HepG2 (cell line): ENCODE measurements around the gene SLC6A9. TPM values are rescaled to one million over a fixed set of nuclear protein-coding genes. Genes with fewer than 3 reads are reported as not detected.

ENCODE experiments used
- AGO1 ChIP-seq: fragments of 200-400 bp; formaldehyde crosslinking; IDR thresholded peaks from 2 replicates; pipeline ENCODE4 v1.6.1; 2017; ENCODE audit warnings: mild to moderate bottlenecking, low read depth, low read length, moderate library complexity; ENCODE audit not compliant: poor library complexity, severe bottlenecking
- HNRNPUL1 ChIP-seq: fragments of 200-400 bp; formaldehyde crosslinking; IDR thresholded peaks from 2 replicates; pipeline ENCODE4 v1.6.1; 2017; ENCODE audit warnings: low read depth, mild to moderate bottlenecking, low read length, moderate library complexity
- HOXA5 ChIP-seq: sonication (generic); formaldehyde crosslinking; IDR thresholded peaks from 2 replicates; pipeline ENCODE4 v1.4.0; 2020; ENCODE audit warnings: missing genetic modification reagents
- THAP11 ChIP-seq: IDR thresholded peaks from 2 replicates; pipeline ENCODE4 v1.6.1; 2016; ENCODE audit warnings: missing biosample characterization, missing genetic modification reagents
- TOPORS ChIP-seq: sonication (generic); formaldehyde crosslinking; IDR thresholded peaks from 2 replicates; pipeline ENCODE4 v1.8.0; 2023; ENCODE audit warnings: mild to moderate bottlenecking, missing genetic modification reagents
- ZNF230 ChIP-seq: sonication (generic); formaldehyde crosslinking; IDR thresholded peaks from 2 replicates; pipeline ENCODE4 v1.4.0; 2020; ENCODE audit warnings: mild to moderate bottlenecking, missing genetic modification reagents
- ZNF841 ChIP-seq: sonication (generic); formaldehyde crosslinking; IDR thresholded peaks from 2 replicates; pipeline ENCODE4 v1.8.1; 2023; ENCODE audit warnings: missing genetic modification reagents, borderline replicate concordance
- ZSCAN30 ChIP-seq: sonication (generic); formaldehyde crosslinking; IDR thresholded peaks from 2 replicates; pipeline ENCODE4 v1.5.0; 2020; ENCODE audit warnings: mild to moderate bottlenecking, missing genetic modification reagents
- polyA plus RNA-seq, 8 experiments: library from polyadenylated mRNA; depleted of rRNA in 3 of 8; stranded (reverse) in 7 of 8; unstranded in 1 of 8; fragments of >200 nt; fragmentation: Illumina TruSeq in 4 of 8; extraction: Trizol in 4 of 8; gene quantifications; 2 replicates each; pipeline versions ENCODE4 v1.2.1 to v1.2.3, GENCODE V29; 2011 to 2016; ENCODE audit warnings: low read depth in 4 of 8, missing spikeins in 1 of 8, mixed read lengths in 1 of 8; ENCODE audit not compliant: insufficient read depth in 1 of 8
- total RNA-seq, 5 experiments: library from RNA; depleted of rRNA; stranded (reverse); fragments of >200 nt; fragmentation: Illumina TruSeq; extraction: Trizol; gene quantifications; 2 replicates each; pipeline ENCODE4 v1.2.3, GENCODE V29; 2016; ENCODE audit warnings: low read depth in 1 of 5
- TF ChIP-seq, protein P1 (sequence below): sonication (generic); formaldehyde crosslinking; IDR thresholded peaks from 2 replicates; pipeline ENCODE4 v1.4.0; 2020; ENCODE audit warnings: mild to moderate bottlenecking, missing genetic modification reagents, borderline replicate concordance
- TF ChIP-seq, protein P2 (sequence below): sonication (generic); formaldehyde crosslinking; IDR thresholded peaks from 2 replicates; pipeline ENCODE4 v1.5.0; 2020; ENCODE audit warnings: mild to moderate bottlenecking, missing genetic modification reagents, borderline replicate concordance
- TF ChIP-seq, protein P3 (sequence below): sonication (generic); formaldehyde crosslinking; IDR thresholded peaks from 2 replicates; pipeline ENCODE4 v1.4.0; 2020; ENCODE audit warnings: missing genetic modification reagents
- TF ChIP-seq, protein P4 (sequence below): IDR thresholded peaks from 2 replicates; pipeline ENCODE4 v1.6.1; 2016; ENCODE audit warnings: missing compliant biosample characterization, missing genetic modification reagents, borderline replicate concordance

The SLC6A9 gene
- total and polyA plus RNA-seq, 2 of the 13 experiments (the other 11 are each of a cell fraction or from before 2014, with no cell fraction given) = 8.5 to 9.9 TPM

DNA sequence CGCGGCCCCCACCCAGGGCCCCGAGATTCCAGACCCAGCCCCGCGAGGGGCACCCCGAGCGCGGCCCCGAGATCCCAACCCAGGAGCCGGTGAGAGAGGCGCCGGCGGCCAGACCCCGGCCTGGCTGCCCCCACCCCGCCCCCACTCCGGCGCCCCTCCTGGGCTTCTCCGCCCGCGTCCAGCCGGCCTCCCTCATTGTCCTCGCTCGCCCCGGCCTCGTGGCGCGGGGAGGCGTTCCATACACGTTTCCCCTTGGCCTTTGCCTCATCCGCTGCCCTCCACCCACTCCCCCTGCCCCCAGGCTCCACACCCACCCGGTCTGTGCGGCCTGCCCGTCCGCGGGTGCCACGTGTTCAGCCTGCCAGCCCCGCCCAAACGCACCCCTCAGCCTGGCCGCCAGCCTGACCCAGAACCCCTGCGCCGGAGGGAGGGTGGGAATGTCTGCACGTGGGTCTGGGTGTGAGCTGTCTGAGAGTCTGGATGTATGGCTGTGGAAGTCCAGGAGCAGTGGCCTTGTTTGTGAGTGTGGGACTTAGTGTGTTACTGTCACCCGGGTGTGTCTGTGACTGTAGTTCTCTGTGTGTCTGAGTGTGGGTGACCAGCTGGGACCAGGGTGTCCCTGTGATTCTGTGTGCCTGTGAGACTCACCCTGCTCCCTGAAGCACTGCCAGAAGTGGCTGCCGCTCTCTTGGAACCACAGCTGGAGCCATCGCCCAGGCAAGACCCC is 51.6 kb downstream of the SLC6A9 start (continued):
- TF ChIP-seq TOPORS (CRISPR knock-in tag) (0 out of 2 replicates have a peak, but pooled peaks have one; percentile 41), HOXA5 (CRISPR knock-in tag) (no peak; the same call in 1 of the 2 replicates), ZNF230 (CRISPR knock-in tag) (peak; percentile 81; the same call in 1 of the 2 replicates), THAP11 (peak; percentile 71), ZNF841 (CRISPR knock-in tag) (no peak), HNRNPUL1 (no peak), AGO1 (no peak), ZSCAN30 (CRISPR knock-in tag) (no peak)
- TF ChIP-seq, protein P1, sequence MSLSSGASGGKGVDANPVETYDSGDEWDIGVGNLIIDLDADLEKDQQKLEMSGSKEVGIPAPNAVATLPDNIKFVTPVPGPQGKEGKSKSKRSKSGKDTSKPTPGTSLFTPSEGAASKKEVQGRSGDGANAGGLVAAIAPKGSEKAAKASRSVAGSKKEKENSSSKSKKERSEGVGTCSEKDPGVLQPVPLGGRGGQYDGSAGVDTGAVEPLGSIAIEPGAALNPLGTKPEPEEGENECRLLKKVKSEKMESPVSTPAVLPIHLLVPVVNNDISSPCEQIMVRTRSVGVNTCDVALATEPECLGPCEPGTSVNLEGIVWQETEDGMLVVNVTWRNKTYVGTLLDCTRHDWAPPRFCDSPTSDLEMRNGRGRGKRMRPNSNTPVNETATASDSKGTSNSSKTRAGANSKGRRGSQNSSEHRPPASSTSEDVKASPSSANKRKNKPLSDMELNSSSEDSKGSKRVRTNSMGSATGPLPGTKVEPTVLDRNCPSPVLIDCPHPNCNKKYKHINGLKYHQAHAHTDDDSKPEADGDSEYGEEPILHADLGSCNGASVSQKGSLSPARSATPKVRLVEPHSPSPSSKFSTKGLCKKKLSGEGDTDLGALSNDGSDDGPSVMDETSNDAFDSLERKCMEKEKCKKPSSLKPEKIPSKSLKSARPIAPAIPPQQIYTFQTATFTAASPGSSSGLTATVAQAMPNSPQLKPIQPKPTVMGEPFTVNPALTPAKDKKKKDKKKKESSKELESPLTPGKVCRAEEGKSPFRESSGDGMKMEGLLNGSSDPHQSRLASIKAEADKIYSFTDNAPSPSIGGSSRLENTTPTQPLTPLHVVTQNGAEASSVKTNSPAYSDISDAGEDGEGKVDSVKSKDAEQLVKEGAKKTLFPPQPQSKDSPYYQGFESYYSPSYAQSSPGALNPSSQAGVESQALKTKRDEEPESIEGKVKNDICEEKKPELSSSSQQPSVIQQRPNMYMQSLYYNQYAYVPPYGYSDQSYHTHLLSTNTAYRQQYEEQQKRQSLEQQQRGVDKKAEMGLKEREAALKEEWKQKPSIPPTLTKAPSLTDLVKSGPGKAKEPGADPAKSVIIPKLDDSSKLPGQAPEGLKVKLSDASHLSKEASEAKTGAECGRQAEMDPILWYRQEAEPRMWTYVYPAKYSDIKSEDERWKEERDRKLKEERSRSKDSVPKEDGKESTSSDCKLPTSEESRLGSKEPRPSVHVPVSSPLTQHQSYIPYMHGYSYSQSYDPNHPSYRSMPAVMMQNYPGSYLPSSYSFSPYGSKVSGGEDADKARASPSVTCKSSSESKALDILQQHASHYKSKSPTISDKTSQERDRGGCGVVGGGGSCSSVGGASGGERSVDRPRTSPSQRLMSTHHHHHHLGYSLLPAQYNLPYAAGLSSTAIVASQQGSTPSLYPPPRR (CRISPR knock-in tag) = peak; percentile 21; the same call in 1 of the 2 replicates
- TF ChIP-seq, protein P2, sequence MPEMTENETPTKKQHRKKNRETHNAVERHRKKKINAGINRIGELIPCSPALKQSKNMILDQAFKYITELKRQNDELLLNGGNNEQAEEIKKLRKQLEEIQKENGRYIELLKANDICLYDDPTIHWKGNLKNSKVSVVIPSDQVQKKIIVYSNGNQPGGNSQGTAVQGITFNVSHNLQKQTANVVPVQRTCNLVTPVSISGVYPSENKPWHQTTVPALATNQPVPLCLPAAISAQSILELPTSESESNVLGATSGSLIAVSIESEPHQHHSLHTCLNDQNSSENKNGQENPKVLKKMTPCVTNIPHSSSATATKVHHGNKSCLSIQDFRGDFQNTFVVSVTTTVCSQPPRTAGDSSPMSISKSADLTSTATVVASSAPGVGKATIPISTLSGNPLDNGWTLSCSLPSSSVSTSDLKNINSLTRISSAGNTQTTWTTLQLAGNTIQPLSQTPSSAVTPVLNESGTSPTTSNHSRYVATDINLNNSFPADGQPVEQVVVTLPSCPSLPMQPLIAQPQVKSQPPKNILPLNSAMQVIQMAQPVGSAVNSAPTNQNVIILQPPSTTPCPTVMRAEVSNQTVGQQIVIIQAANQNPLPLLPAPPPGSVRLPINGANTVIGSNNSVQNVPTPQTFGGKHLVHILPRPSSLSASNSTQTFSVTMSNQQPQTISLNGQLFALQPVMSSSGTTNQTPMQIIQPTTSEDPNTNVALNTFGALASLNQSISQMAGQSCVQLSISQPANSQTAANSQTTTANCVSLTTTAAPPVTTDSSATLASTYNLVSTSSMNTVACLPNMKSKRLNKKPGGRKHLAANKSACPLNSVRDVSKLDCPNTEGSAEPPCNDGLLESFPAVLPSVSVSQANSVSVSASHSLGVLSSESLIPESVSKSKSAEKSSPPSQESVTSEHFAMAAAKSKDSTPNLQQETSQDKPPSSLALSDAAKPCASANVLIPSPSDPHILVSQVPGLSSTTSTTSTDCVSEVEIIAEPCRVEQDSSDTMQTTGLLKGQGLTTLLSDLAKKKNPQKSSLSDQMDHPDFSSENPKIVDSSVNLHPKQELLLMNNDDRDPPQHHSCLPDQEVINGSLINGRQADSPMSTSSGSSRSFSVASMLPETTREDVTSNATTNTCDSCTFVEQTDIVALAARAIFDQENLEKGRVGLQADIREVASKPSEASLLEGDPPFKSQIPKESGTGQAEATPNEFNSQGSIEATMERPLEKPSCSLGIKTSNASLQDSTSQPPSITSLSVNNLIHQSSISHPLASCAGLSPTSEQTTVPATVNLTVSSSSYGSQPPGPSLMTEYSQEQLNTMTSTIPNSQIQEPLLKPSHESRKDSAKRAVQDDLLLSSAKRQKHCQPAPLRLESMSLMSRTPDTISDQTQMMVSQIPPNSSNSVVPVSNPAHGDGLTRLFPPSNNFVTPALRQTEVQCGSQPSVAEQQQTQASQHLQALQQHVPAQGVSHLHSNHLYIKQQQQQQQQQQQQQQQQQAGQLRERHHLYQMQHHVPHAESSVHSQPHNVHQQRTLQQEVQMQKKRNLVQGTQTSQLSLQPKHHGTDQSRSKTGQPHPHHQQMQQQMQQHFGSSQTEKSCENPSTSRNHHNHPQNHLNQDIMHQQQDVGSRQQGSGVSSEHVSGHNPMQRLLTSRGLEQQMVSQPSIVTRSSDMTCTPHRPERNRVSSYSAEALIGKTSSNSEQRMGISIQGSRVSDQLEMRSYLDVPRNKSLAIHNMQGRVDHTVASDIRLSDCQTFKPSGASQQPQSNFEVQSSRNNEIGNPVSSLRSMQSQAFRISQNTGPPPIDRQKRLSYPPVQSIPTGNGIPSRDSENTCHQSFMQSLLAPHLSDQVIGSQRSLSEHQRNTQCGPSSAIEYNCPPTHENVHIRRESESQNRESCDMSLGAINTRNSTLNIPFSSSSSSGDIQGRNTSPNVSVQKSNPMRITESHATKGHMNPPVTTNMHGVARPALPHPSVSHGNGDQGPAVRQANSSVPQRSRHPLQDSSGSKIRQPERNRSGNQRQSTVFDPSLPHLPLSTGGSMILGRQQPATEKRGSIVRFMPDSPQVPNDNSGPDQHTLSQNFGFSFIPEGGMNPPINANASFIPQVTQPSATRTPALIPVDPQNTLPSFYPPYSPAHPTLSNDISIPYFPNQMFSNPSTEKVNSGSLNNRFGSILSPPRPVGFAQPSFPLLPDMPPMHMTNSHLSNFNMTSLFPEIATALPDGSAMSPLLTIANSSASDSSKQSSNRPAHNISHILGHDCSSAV (CRISPR knock-in tag) = no peak
- TF ChIP-seq, protein P3, sequence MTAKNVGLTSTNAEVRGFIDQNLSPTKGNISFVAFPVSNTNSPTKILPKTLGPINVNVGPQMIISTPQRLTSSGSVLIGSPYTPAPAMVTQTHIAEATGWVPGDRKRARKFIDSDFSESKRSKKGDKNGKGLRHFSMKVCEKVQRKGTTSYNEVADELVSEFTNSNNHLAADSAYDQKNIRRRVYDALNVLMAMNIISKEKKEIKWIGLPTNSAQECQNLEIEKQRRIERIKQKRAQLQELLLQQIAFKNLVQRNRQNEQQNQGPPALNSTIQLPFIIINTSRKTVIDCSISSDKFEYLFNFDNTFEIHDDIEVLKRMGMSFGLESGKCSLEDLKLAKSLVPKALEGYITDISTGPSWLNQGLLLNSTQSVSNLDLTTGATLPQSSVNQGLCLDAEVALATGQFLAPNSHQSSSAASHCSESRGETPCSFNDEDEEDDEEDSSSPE = no peak; the same call in 1 of the 2 replicates
- TF ChIP-seq, protein P4, sequence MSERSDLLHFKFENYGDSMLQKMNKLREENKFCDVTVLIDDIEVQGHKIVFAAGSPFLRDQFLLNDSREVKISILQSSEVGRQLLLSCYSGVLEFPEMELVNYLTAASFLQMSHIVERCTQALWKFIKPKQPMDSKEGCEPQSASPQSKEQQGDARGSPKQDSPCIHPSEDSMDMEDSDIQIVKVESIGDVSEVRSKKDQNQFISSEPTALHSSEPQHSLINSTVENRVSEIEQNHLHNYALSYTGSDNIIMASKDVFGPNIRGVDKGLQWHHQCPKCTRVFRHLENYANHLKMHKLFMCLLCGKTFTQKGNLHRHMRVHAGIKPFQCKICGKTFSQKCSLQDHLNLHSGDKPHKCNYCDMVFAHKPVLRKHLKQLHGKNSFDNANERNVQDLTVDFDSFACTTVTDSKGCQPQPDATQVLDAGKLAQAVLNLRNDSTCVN = peak; percentile 61; the same call in 1 of the 2 replicates
